Gastrocnemius medialis (tissue), 4 donors: ENCODE measurements around the gene ZBED4. TPM values are rescaled to one million over a fixed set of nuclear protein-coding genes. Genes with fewer than 3 reads are reported as not detected.
A peak's percentile ranks its signal among the peaks of the same experiment; 100 is the strongest.

Experiments
- ATAC-seq, 2 donors: fragments of 150-250 bp; one replicate each; pipeline ENCODE4 v1.9.1; 2016
- DNase-seq, 2 donors: peaks; one replicate each; pipeline ENCODE4 v3.0.0-alpha.2; 2019
- H3K27ac ChIP-seq, 4 donors: fragments of 200-600 bp; sonication (generic); 1 replicate in 1 of 4; 2 replicates in 3 of 4; pipeline ENCODE4 v1.5.1; 2016 to 2018; ENCODE audit warnings: mild to moderate bottlenecking in 2 of 4, moderate library complexity in 1 of 4
- H3K27me3 ChIP-seq, 3 donors: fragments of 200-600 bp; sonication (generic) in 2 of 3; 1 replicate in 1 of 3; 2 replicates in 2 of 3; pipeline versions ENCODE4 v1.5.1 to v1.6.0; 2016 to 2019; ENCODE audit warnings: mild to moderate bottlenecking in 1 of 3, moderate library complexity in 1 of 3
- H3K36me3 ChIP-seq, 2 donors: fragments of 200-600 bp; sonication (generic) in 1 of 2; one replicate each; pipeline ENCODE4 v1.5.1; 2017 to 2018
- H3K4me1 ChIP-seq, 2 donors: fragments of 200-600 bp; sonication (generic) in 1 of 2; one replicate each; pipeline ENCODE4 v1.5.1; 2016 to 2017; ENCODE audit warnings: mild to moderate bottlenecking in 2 of 2
- H3K4me3 ChIP-seq, 4 donors: fragments of 200-600 bp; sonication (generic) in 3 of 4; 1 replicate in 1 of 4; 2 replicates in 3 of 4; pipeline ENCODE4 v1.5.1; 2016 to 2019; ENCODE audit warnings: mild to moderate bottlenecking in 2 of 4
- H3K9me3 ChIP-seq, 3 donors: fragments of 200-600 bp; sonication (generic) in 2 of 3; 1 replicate in 1 of 3; 2 replicates in 2 of 3; pipeline ENCODE4 v1.5.1; 2016 to 2019
- POLR2A ChIP-seq, 2 donors: fragments of 450-650 bp; IDR thresholded peaks; one replicate each; pipeline ENCODE4 v1.6.1; 2017; ENCODE audit warnings: antibody characterized with exemption in 2 of 2, mild to moderate bottlenecking in 2 of 2, moderate library complexity in 2 of 2
- in situ Hi-C, 4 donors: fragments of 200-750 bp; cut with MboI; loops; one replicate each; pipeline versions ENCODE4 v1.15.0 to v1.8.0; 2017; ENCODE audit warnings: low sequenced_read_pairs in 4 of 4
- intact Hi-C: fragments of 100-400 bp; cut with DNase I; formaldehyde crosslinking; loops from one replicate; pipeline ENCODE4 v1.15.1; 2023; ENCODE audit warnings: low total_unique reads
- total RNA-seq, 4 donors: library from RNA; depleted of rRNA; stranded (reverse); fragments of >200 nt; gene quantifications; one replicate each; pipeline versions ENCODE4 v1.1.0 to v1.2.3, GENCODE V29; 2016
- TF ChIP-seq, protein P1 (sequence below), 5 experiments: fragments of 450-650 bp in 3 of 5; fragments of 200-600 bp in 2 of 5; sonication (generic) in 2 of 5; IDR thresholded peaks in 4 of 5; conservative IDR thresholded peaks in 1 of 5; 1 replicate in 4 of 5; 2 replicates in 1 of 5; pipeline ENCODE4 v1.5.1; 2016 to 2019; ENCODE audit warnings: antibody characterized with exemption in 5 of 5, mild to moderate bottlenecking in 3 of 5, moderate library complexity in 3 of 5

Gene ZBED4, protein sequence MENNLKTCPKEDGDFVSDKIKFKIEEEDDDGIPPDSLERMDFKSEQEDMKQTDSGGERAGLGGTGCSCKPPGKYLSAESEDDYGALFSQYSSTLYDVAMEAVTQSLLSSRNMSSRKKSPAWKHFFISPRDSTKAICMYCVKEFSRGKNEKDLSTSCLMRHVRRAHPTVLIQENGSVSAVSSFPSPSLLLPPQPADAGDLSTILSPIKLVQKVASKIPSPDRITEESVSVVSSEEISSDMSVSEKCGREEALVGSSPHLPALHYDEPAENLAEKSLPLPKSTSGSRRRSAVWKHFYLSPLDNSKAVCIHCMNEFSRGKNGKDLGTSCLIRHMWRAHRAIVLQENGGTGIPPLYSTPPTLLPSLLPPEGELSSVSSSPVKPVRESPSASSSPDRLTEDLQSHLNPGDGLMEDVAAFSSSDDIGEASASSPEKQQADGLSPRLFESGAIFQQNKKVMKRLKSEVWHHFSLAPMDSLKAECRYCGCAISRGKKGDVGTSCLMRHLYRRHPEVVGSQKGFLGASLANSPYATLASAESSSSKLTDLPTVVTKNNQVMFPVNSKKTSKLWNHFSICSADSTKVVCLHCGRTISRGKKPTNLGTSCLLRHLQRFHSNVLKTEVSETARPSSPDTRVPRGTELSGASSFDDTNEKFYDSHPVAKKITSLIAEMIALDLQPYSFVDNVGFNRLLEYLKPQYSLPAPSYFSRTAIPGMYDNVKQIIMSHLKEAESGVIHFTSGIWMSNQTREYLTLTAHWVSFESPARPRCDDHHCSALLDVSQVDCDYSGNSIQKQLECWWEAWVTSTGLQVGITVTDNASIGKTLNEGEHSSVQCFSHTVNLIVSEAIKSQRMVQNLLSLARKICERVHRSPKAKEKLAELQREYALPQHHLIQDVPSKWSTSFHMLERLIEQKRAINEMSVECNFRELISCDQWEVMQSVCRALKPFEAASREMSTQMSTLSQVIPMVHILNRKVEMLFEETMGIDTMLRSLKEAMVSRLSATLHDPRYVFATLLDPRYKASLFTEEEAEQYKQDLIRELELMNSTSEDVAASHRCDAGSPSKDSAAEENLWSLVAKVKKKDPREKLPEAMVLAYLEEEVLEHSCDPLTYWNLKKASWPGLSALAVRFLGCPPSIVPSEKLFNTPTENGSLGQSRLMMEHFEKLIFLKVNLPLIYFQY
- 1 to 10 TPM; 6.7 to 8.4 (median 7.5) TPM for total RNA-seq

DNA sequence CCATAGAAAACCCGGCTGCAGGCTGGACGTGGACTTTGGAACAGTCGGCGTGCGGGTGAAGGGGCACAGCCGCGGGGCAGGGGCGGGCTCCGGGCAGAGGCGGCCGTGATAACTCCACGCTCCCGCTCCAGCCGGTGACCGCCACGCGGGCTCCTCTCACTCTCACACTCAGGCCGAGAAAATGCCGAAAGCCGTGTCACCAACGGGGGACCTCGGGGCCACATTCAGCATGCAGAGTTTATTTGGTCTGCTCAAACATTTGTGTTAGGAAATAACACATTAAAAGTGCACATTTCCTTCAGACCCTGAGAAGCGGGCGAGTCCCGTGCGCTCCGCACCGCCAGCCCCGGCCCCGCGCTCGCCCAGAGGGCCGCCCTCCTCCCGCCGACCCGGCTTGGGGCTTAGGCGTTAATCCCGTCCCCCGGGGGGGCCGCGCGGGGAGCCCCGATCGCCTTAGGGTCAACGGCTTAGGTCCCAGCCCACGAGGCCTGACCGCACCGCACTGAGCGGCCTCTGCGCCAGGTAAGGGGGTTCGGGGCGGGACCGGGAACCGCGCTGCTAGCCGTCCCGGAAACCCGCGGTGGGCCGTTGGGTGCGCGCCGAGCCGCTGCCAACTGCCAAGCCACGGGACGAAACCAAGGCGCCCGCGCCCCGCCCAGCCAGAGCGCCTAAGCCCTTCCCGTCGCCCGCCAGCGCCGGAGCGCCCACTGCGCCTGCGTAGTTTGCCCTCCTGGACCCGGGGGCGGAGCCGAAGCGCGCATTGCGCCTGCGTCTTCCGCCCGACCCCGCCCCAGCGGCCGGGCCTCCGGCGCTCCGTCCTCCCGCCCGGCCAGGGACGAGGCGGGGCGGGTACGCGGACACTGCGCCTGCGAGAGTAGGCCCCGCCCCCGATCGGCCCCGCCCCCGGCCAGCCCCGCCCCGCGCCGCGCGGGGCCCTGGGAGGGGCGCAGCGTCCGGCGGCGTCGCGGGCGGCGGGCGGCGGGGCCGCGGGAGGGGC is at the start of gene ZBED4:
Gene ZBED4, plus strand, starts transcription at position 947 of the 997 bp plus-strand sequence. CDS start 29,819 bp downstream, outside the sequence.
- Histone ChIP-seq H3K27ac (peak within 1 kb of the TSS; percentile 83 to 92 (median 86)), H3K4me3 (peak within 1 kb of the TSS; percentile 66 to 82 (median 73)), H3K9me3 (no peaks in the 10 kb centered on the region), H3K36me3 (no peaks in the 10 kb centered on the region), H3K4me1 (peaks cover 25 to 35% of the 10 kb centered on the region in 2 donors), H3K27me3 (peaks cover 26 to 27% (median 26%) of the 10 kb centered on the region in 3 donors)
- in situ Hi-C loops (loop anchor here in 1 of 4 donors (10.0 kb wide), 1 partner anchor 62 kb away; the partner anchor contains the start of genes ALG12 and CRELD2), intact Hi-C loops (loop anchor here (1.0 to 10.0 kb wide), 6 partner anchors 25 to 652 kb away; partner anchors contain the start of genes ALG12, CRELD2, LMF2 and NCAPH2)
- ATAC-seq (peak; percentile 88 to 90), DNase-seq (peak; percentile 91 to 96)
- TF ChIP-seq, protein P1, sequence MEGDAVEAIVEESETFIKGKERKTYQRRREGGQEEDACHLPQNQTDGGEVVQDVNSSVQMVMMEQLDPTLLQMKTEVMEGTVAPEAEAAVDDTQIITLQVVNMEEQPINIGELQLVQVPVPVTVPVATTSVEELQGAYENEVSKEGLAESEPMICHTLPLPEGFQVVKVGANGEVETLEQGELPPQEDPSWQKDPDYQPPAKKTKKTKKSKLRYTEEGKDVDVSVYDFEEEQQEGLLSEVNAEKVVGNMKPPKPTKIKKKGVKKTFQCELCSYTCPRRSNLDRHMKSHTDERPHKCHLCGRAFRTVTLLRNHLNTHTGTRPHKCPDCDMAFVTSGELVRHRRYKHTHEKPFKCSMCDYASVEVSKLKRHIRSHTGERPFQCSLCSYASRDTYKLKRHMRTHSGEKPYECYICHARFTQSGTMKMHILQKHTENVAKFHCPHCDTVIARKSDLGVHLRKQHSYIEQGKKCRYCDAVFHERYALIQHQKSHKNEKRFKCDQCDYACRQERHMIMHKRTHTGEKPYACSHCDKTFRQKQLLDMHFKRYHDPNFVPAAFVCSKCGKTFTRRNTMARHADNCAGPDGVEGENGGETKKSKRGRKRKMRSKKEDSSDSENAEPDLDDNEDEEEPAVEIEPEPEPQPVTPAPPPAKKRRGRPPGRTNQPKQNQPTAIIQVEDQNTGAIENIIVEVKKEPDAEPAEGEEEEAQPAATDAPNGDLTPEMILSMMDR (IDR thresholded peaks at IDR 0.05 in 4 of 5, conservative IDR thresholded peaks at IDR 0.05 in 1 of 5), result no peak
- TF ChIP-seq POLR2A (IDR thresholded peaks at IDR 0.05), result peak; percentile 74 to 82

DNA sequence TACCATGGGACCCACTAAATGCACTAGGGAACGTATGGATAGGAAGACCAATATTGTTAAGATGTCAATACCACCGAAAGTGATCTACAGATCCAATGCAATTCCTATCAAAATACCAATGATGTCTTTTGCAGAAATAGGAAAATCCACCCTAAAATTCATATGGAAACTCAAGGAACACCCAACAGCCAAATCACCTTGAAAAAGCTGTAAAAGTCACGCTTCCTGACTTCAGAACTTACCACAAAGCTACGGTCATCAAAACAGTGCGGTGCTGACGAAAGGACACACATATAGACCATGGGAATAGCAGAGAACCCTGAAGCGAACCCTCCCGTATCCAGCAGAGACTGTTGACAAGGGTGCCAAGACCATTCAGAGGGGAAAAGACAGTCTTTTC is 46.5 kb upstream of the ZBED4 start:
- no peaks in the 10 kb centered on the region for H3K27me3 ChIP-seq
- peaks cover 0 to 14% of the 10 kb centered on the region in 2 donors for H3K36me3 ChIP-seq
- no peaks in the 10 kb centered on the region for H3K9me3 ChIP-seq
- in situ Hi-C loops, result no loop called here
- no peak for TF ChIP-seq POLR2A (IDR thresholded peaks at IDR 0.05)
- TF ChIP-seq, protein P1 (IDR thresholded peaks at IDR 0.05 in 4 of 5, conservative IDR thresholded peaks at IDR 0.05 in 1 of 5), result no peak
- peaks cover 38% of the 10 kb centered on the region in 2 donors for H3K4me1 ChIP-seq
- H3K4me3 ChIP-seq, result no peak overlapping the region
- intact Hi-C loops, result no loop called here
- no peak overlapping the region for H3K27ac ChIP-seq
- no peak for DNase-seq
- ATAC-seq, result no peak

DNA sequence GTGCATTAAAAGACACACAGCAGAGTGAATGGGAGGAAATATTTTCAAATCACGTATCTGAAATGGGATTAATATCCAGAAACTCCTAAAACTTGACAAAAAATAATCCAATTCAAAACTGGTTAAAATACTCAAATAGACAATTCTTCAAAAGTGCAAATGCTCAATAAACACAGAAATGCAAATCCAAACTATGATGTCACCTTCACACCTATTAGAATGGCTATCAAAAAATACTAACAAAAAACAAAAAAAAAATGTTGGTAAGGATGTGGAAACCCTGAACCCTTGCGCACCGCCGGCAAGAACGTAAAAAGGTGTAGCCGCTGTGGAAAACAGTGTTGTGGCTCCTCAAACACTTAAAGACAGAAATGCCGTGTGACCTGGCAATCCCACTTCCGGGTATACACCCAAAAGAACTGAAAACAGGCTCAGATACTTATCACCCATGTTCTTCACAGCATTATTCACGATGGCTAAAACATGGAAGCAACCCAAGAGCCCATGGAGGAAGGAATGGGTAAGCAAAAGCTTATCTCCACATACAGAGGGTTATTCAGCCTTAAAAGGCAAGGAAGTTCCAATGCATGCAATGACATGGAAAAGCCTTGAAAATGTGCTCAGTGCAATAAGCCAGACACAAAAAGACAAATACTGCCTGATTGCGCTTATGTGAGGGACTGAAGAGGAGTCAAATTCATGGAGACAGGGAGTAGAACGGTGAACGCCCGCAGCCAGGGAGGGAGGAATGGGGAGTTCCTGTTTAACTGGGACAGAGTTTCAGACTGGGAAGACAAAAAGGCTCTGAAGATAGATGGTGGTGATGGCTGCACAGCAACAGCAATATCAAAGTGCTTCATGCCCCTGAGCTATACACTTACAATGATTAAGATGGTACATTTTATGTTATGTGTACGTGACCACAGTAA is 45.6 kb upstream of the ZBED4 start:
- intact Hi-C loops, result no loop called here
- Histone ChIP-seq H3K4me1 (peaks cover 38% of the 10 kb centered on the region in 2 donors), H3K4me3 (no peak overlapping the region), H3K9me3 (no peaks in the 10 kb centered on the region), H3K36me3 (peaks cover 0 to 10% of the 10 kb centered on the region in 2 donors), H3K27ac (no peak overlapping the region), H3K27me3 (no peaks in the 10 kb centered on the region)
- TF ChIP-seq, protein P1 (IDR thresholded peaks at IDR 0.05 in 4 of 5, conservative IDR thresholded peaks at IDR 0.05 in 1 of 5), result no peak
- TF ChIP-seq POLR2A (IDR thresholded peaks at IDR 0.05), result no peak
- in situ Hi-C loops, result no loop called here
- DNase-seq, result no peak
- no peak for ATAC-seq
